Body of pancreas (tissue), 4 donors: Measurements from ENCODE around the gene OR2AJ1. TPM values are rescaled to one million over a fixed set of nuclear protein-coding genes. Genes with fewer than 3 reads are reported as not detected.
"Not testable (repeated sequence)": the region's sequence is repeated elsewhere in the genome, so short reads cannot be mapped to it uniquely, and the experiment has no call there.

ENCODE experiments used
- ATAC-seq: fragments of 150-250 bp; one replicate; pipeline ENCODE4 v1.9.1; 2016
- DNase-seq, 4 donors: peaks; one replicate each; pipeline ENCODE4 v3.0.0-alpha.2; 2019
- H3K27ac ChIP-seq, 4 donors: fragments of 200-600 bp; sonication (generic); 1 replicate in 3 of 4; 2 replicates in 1 of 4; pipeline versions ENCODE4 v1.5.1 to v1.6.1; 2016 to 2019; ENCODE audit warnings: mild to moderate bottlenecking in 1 of 4, mixed read lengths in 1 of 4, moderate library complexity in 1 of 4
- H3K27me3 ChIP-seq, 2 donors: fragments of 200-600 bp; sonication (generic); one replicate each; pipeline ENCODE4 v1.6.0; 2016; ENCODE audit warnings: mild to moderate bottlenecking in 1 of 2
- H3K36me3 ChIP-seq, 2 donors: fragments of 200-600 bp; sonication (generic); replicated peaks in 1 of 2; 2 replicates each; pipeline ENCODE4 v1.5.1; 2016; ENCODE audit warnings: low read depth in 2 of 2; ENCODE audit not compliant: insufficient read depth in 1 of 2
- H3K4me1 ChIP-seq: fragments of 200-600 bp; sonication (generic); one replicate; pipeline ENCODE4 v1.6.0; 2016
- H3K4me3 ChIP-seq, 2 donors: fragments of 200-600 bp; sonication (generic); 1 replicate in 1 of 2; 2 replicates in 1 of 2; pipeline ENCODE4 v1.5.1; 2016 to 2019
- H3K9me3 ChIP-seq, 3 donors: fragments of 200-600 bp; sonication (generic); 1 replicate in 2 of 3; 2 replicates in 1 of 3; pipeline ENCODE4 v1.5.1; 2016
- POLR2A ChIP-seq, 3 donors: fragments of 450-650 bp; IDR thresholded peaks; one replicate each; pipeline ENCODE4 v1.6.1; 2016; ENCODE audit warnings: antibody characterized with exemption in 3 of 3, mild to moderate bottlenecking in 2 of 3
- WGBS, 2 donors: methylation state at CpG; one replicate each; pipeline ENCODE4 v1.1.5; 2017; 5-methylcytosine and 5-hydroxymethylcytosine counted together
- intact Hi-C: fragments of 100-400 bp; cut with DNase I; formaldehyde crosslinking; loops from one replicate; pipeline ENCODE4 v1.15.1; 2023
- total RNA-seq, 2 donors: library from RNA; depleted of rRNA; stranded (reverse); fragments of >200 nt; gene quantifications; one replicate each; pipeline ENCODE4 v1.1.0, GENCODE V29; 2016
- TF ChIP-seq, protein P1 (sequence below), 7 experiments: fragments of 450-650 bp in 4 of 7; fragments of 200-600 bp in 3 of 7; sonication (generic) in 3 of 7; IDR thresholded peaks; one replicate each; pipeline ENCODE4 v1.5.1; 2016 to 2019; ENCODE audit warnings: antibody characterized with exemption in 7 of 7

OR2AJ1 gene
- total RNA-seq, 2 donors from 2014 or later = not detected

- Histone ChIP-seq H3K27ac (no peak overlapping the region), H3K36me3 (no peaks in the 10 kb centered on the region), H3K27me3 (no peaks in the 10 kb centered on the region), H3K4me1 (no peaks in the 10 kb centered on the region), H3K4me3 (no peak overlapping the region), H3K9me3 (no peaks in the 10 kb centered on the region)
- no peak for ATAC-seq
- no peak for DNase-seq
- TF ChIP-seq POLR2A (IDR thresholded peaks at IDR 0.05) = no peak
- TF ChIP-seq, protein P1, sequence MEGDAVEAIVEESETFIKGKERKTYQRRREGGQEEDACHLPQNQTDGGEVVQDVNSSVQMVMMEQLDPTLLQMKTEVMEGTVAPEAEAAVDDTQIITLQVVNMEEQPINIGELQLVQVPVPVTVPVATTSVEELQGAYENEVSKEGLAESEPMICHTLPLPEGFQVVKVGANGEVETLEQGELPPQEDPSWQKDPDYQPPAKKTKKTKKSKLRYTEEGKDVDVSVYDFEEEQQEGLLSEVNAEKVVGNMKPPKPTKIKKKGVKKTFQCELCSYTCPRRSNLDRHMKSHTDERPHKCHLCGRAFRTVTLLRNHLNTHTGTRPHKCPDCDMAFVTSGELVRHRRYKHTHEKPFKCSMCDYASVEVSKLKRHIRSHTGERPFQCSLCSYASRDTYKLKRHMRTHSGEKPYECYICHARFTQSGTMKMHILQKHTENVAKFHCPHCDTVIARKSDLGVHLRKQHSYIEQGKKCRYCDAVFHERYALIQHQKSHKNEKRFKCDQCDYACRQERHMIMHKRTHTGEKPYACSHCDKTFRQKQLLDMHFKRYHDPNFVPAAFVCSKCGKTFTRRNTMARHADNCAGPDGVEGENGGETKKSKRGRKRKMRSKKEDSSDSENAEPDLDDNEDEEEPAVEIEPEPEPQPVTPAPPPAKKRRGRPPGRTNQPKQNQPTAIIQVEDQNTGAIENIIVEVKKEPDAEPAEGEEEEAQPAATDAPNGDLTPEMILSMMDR (IDR thresholded peaks at IDR 0.05) = no peak
- intact Hi-C loops = no loop called here
- 85 to 89% methylated on average over 9 of the region's 9 CpGs for WGBS, 2 donors
Measured at GRCh38 chr1:247935781-247936180, 11.1 kb downstream of the OR2AJ1 start.

GRCh38 chr1:247936415-247936814, 11.7 kb downstream of the OR2AJ1 start:
- H3K27ac ChIP-seq = no peak overlapping the region
- WGBS, 2 donors = 79 to 85% methylated on average over 18 of the region's 18 CpGs
- no peak for DNase-seq
- intact Hi-C loops = no loop called here
- H3K4me1 ChIP-seq = no peaks in the 10 kb centered on the region
- no peaks in the 10 kb centered on the region for H3K9me3 ChIP-seq
- ATAC-seq = no peak
- no peak overlapping the region for H3K4me3 ChIP-seq
- TF ChIP-seq, protein P1 (IDR thresholded peaks at IDR 0.05) = no peak
- no peaks in the 10 kb centered on the region for H3K36me3 ChIP-seq
- H3K27me3 ChIP-seq = no peaks in the 10 kb centered on the region

GRCh38 chr1:247936965-247937734, 12.5 kb downstream of the OR2AJ1 start:
- H3K27me3 ChIP-seq, H3K36me3 ChIP-seq, intact Hi-C loops, H3K27ac ChIP-seq, H3K9me3 ChIP-seq, H3K4me1 ChIP-seq, H3K4me3 ChIP-seq: not testable (repeated sequence)
- 13 to 14% methylated on average over 10 to 42 of the region's 44 CpGs for WGBS, 2 donors
- peak; percentile 69 for ATAC-seq
- peak; percentile 46 to 56 (median 50) for DNase-seq
- TF ChIP-seq, protein P1 (IDR thresholded peaks at IDR 0.05) = peak in 6 of 7 experiments; percentile 13 to 42 (median 36)

DNA sequence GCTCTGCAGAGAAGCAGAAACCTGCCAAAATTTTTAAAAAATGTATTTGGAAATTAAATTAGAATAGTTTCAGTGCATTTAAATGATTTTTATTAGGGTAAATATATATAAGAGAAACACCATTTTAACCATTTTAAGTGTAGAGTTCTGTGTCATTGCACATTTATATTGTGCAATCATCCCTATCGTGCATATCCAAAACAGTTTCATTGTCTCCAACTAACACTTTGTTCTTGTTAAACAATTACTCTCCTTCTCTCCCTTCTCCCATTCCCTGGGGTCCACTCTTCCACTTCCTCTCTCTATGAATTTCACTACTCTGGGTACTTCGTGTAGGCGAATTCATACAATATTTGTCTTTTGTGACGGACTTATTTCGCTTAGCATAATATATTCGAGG, 17.9 kb downstream of the OR2AJ1 start:
- H3K4me3 ChIP-seq = no peak overlapping the region
- no peaks in the 10 kb centered on the region for H3K4me1 ChIP-seq
- intact Hi-C loops = no loop called here
- H3K36me3 ChIP-seq = no peaks in the 10 kb centered on the region
- H3K27ac ChIP-seq = no peak overlapping the region
- no peaks in the 10 kb centered on the region for H3K27me3 ChIP-seq
- ATAC-seq (no peak), DNase-seq (no peak)
- H3K9me3 ChIP-seq = no peaks in the 10 kb centered on the region
- no peak for TF ChIP-seq POLR2A (IDR thresholded peaks at IDR 0.05)
- TF ChIP-seq, protein P1 (IDR thresholded peaks at IDR 0.05) = no peak
- WGBS, 2 donors = 60 to 72% methylated on average over 6 of the region's 6 CpGs

DNA sequence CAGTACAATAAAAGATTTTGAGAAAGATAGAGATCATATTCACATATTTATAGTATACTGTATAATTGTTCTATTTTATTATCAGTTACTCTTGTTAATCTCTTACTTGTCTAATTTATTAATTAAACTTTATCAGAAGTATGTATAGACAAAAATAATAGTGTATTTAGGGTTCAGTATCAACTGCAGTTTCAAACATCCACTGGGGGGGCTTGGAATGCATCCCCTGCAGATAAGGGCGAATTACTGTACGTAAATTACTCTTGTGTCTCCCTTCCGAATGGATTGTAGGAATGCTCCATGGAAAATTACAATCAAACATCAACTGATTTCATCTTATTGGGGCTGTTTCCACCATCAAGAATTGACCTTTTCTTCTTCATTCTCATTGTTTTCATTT, 23.9 kb downstream of the OR2AJ1 start, which contains the start of gene OR2L8:
OR2L8 (plus strand) TSS at position 301 of the 400 bp plus-strand sequence; CDS start at position 301, 0 bp downstream.
- whole genome bisulfite sequencing, 2 donors = 45 to 52% methylated on average over 3 of the region's 3 CpGs
- no peak for ATAC-seq
- H3K9me3 ChIP-seq = no peaks in the 10 kb centered on the region
- intact Hi-C loops = no loop called here
- no peaks in the 10 kb centered on the region for H3K36me3 ChIP-seq
- no peak for DNase-seq
- TF ChIP-seq, protein P1 (IDR thresholded peaks at IDR 0.05) = no peak
- TF ChIP-seq POLR2A (IDR thresholded peaks at IDR 0.05) = no peak
- H3K27me3 ChIP-seq = no peaks in the 10 kb centered on the region
- no peaks in the 10 kb centered on the region for H3K4me1 ChIP-seq
- no peak within 1 kb of the TSS for H3K27ac ChIP-seq
- H3K4me3 ChIP-seq = no peak within 1 kb of the TSS
